ENCODE measurements around the gene HSD17B7.
"Not testable (repeated sequence)": the region's sequence is repeated elsewhere in the genome, so short reads cannot be mapped to it uniquely, and the experiment has no call there.

HSD17B7 gene

GRCh38 chr1:162790303-162790984, at the start of gene HSD17B7:
Gene HSD17B7 (plus strand): TSS chr1:162790702. CDS start chr1:162790801, 99 bp downstream.
- not testable (repeated sequence) for TF ChIP-seq GATA3, GATA2 (IDR thresholded peaks at IDR 0.05; ENCODE audit: low read depth, low read length)

DNA sequence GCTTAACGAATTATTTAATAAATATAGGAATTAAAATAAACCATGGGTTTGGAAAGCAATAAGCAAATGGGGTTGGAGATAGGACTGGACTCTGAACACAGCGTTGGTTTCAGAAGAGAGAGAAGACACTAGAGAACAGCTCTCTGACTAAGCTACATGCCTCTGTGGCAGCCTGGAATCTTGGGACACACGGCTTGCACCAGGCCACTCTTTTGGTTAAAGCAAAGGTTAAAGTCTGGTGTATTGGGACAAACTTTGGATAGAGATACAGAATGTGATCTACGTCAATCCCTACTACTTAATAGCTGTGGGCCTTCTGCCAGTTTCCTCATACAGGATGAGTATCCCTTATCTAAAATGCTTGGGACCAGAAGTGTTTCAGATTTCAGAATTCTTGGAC, 49.7 kb upstream of the HSD17B7 start:
- TF ChIP-seq GATA3 (IDR thresholded peaks at IDR 0.05; ENCODE audit: low read depth, low read length) (no peak), GATA2 (IDR thresholded peaks at IDR 0.05; ENCODE audit: low read depth, low read length) (no peak)

DNA sequence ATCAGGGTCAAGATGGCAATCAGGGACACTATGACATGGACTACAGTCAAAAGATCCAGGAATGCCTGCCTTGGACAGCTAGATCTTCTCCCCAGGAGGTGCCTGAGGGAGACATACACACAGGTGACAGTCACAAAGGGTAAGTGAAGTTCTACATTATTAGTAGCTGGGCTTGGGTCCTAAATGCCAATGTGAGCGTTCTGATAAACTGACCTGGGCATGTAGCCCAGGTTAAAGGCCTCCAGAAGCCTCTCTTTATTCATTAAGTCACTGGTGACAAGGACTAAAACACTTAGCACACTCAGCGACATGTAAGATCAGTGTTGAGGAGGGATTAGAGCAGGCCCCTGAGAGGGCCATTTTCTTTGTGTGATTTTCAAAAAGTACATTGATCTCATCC, 48.9 kb upstream of the HSD17B7 start:
- TF ChIP-seq GATA2 (IDR thresholded peaks at IDR 0.05; ENCODE audit: low read depth, low read length) (no peak), GATA3 (IDR thresholded peaks at IDR 0.05; ENCODE audit: low read depth, low read length) (no peak)

- TF ChIP-seq GATA2 (IDR thresholded peaks at IDR 0.05; ENCODE audit: low read depth, low read length) (no peak), GATA3 (IDR thresholded peaks at IDR 0.05; ENCODE audit: low read depth, low read length) (no peak)
Measured at GRCh38 chr1:162753001-162753658, 37.4 kb upstream of the HSD17B7 start.

GRCh38 chr1:162753998-162754585, 36.4 kb upstream of the HSD17B7 start:
- TF ChIP-seq GATA2 (IDR thresholded peaks at IDR 0.05; ENCODE audit: low read depth, low read length): no peak
- TF ChIP-seq GATA3 (IDR thresholded peaks at IDR 0.05; ENCODE audit: low read depth, low read length): no peak

DNA sequence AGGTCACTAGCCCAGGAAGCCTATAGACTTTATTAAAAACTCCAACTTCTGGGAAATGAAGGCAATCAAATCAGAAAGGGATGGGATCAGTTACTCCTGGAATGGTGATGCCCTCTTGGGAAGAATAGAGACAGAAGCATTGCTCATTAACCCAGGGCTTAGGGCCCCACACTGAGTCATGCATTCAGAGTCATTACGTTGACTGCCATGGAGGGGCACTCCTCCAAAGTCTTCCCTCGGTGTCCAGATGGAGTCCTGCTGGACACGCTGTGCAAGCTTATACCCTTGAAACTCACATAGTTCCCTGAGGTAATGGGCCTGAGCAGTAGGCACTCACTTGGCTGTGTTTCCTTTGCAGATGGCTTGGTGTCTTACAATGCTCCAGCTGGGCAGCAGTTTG, 35.2 kb upstream of the HSD17B7 start:
- no peak for TF ChIP-seq GATA3 (IDR thresholded peaks at IDR 0.05; ENCODE audit: low read depth, low read length)
- no peak for TF ChIP-seq GATA2 (IDR thresholded peaks at IDR 0.05; ENCODE audit: low read depth, low read length)

DNA sequence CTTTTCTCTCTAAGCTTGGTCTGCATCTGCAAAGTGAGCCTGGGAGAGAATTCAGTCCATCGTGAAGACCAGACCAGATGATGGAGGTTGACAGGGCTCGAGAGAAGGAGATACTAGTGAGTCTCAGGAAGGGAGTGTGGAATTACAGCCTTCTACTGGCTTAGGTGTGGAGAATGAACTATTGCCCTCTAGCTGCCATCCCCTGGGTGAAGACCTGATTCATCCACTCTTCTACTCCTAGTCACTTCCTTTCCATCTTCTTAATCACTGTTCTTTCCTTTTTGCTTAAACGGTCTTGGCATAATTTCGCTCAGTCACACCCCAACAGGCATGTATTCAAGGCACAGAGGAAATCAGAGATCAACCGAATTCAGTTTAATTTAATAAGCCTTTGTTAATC, 34.0 kb upstream of the HSD17B7 start:
- TF ChIP-seq GATA2 (IDR thresholded peaks at IDR 0.05; ENCODE audit: low read depth, low read length) (no peak), GATA3 (IDR thresholded peaks at IDR 0.05; ENCODE audit: low read depth, low read length) (no peak)

- TF ChIP-seq GATA3 (IDR thresholded peaks at IDR 0.05; ENCODE audit: low read depth, low read length): no peak
- no peak for TF ChIP-seq GATA2 (IDR thresholded peaks at IDR 0.05; ENCODE audit: low read depth, low read length)
Measured at GRCh38 chr1:162757476-162757875, 33.0 kb upstream of the HSD17B7 start.

GRCh38 chr1:162765788-162766187, 24.7 kb upstream of the HSD17B7 start:
- no peak for TF ChIP-seq GATA3 (IDR thresholded peaks at IDR 0.05; ENCODE audit: low read depth, low read length)
- TF ChIP-seq GATA2 (IDR thresholded peaks at IDR 0.05; ENCODE audit: low read depth, low read length): no peak

DNA sequence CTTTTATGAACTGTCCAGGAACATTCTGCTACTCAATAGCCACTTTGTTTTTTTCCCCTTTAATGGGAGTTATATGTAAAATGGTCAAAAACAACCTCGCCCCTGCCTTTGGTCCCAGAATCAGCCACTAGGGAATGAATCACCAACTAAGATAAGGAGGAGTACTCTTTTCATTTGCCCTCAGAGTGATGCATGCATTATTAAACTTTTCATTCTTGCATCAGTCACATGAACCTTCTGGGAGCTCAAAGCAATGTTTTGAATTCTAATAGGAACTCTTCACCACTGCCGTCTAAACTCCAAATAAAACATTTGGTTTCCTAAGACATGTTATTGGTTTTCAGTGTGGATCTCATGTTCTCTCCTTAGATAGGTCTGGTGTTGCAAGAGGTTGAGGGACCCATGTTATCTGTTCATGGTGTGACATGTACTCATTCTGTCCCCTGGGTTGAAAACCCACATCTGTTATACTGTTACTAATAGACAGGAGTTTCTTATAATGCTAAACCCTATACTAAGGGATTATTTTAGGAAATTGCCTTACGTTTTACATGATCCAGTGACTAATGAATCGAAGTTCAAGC, 17.8 kb upstream of the HSD17B7 start:
- no peak for TF ChIP-seq GATA3 (IDR thresholded peaks at IDR 0.05; ENCODE audit: low read depth, low read length)
- no peak for TF ChIP-seq GATA2 (IDR thresholded peaks at IDR 0.05; ENCODE audit: low read depth, low read length)

GRCh38 chr1:162774007-162774406, 16.5 kb upstream of the HSD17B7 start:
- TF ChIP-seq GATA3 (IDR thresholded peaks at IDR 0.05; ENCODE audit: low read depth, low read length): no peak
- TF ChIP-seq GATA2 (IDR thresholded peaks at IDR 0.05; ENCODE audit: low read depth, low read length): no peak

DNA sequence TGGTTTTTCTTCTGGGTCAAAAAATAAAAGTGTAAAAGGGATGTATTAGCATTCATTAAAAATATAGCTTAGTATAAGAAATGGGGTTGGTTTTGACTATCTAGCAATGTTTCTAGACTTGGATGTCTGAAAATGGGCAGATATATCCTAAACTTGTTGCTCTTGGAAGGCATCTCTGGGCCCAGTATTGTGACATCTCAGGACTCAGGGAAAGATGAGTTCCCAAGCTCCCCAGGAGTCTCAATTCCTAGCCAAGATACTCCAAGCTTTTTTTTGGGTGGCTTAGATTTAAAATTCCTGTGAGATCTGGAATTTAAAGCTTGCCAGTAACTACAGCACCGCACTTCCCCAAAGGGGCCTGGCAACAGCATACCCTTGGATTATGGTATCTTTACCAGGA, 11.5 kb upstream of the HSD17B7 start:
- TF ChIP-seq GATA2 (IDR thresholded peaks at IDR 0.05; ENCODE audit: low read depth, low read length) (no peak), GATA3 (IDR thresholded peaks at IDR 0.05; ENCODE audit: low read depth, low read length) (no peak)

DNA sequence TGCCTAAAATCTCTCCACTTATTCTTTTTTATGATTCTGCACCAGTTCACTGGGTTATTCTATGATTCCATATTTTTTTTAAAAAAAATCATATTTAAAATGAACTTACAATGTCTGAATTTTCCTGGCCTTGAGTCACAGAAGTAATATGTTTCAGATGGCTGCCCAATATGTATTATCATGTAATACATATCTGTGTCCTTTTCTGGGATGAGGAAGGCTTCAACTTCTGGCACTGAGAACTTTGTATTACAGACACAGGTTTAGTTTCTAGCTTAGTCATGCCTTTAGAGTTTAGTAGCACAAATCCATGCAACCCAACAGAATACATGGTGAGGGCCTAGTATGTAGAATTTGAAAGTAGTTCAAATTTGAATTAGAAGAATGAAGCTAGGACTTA, 7.8 kb upstream of the HSD17B7 start:
- TF ChIP-seq GATA2 (IDR thresholded peaks at IDR 0.05; ENCODE audit: low read depth, low read length) (no peak), GATA3 (IDR thresholded peaks at IDR 0.05; ENCODE audit: low read depth, low read length) (no peak)

DNA sequence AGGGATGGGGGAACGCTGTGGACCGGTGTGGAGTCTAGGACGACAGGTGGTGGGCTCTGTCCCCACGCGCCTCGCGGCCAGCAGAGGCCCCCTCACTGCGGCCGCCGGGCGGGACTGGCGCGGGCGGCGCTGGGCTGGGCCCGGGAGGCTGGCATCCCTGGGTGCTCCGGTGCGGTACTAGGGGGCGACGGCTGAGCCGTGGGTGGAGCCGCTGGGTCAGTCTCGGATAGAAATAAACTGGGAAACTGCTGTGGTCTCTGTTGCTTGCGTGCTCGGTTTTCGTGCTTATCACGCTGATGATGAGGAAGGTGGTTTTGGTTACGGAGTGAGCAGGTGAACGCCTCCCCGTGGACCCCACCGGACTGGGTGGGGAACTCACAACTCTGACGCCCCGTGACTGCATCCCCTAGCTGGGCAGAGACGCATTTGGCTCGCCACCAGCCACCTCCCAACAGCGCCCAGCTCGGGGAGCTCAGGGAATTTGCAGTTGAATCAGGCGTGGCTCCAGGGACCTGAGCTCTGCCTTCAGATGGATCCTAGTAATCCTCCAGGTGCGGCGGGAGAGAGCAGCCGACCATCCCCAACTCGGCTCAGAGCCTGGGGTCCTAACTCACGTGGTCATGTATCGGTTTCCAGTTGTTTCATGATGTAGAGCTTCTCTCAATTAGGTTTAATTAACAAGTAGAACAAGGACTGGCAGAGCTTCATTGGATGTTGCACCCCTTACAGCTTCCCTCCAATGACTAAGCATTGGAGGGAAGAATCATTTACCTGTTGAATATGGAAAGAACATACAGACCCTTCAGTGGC, 32.1 kb downstream of the HSD17B7 start:
- TF ChIP-seq GATA2 (IDR thresholded peaks at IDR 0.05; ENCODE audit: low read depth, low read length) (no peak), GATA3 (IDR thresholded peaks at IDR 0.05; ENCODE audit: low read depth, low read length) (no peak)
